ENCODE data around the gene MCRIP2. TPM values are rescaled to one million over a fixed set of nuclear protein-coding genes. Genes with fewer than 3 reads are reported as not detected.

MCRIP2 gene
- total RNA-seq, 3 donors from 2014 or later, result 76.3 to 116 (median 100) TPM

DNA sequence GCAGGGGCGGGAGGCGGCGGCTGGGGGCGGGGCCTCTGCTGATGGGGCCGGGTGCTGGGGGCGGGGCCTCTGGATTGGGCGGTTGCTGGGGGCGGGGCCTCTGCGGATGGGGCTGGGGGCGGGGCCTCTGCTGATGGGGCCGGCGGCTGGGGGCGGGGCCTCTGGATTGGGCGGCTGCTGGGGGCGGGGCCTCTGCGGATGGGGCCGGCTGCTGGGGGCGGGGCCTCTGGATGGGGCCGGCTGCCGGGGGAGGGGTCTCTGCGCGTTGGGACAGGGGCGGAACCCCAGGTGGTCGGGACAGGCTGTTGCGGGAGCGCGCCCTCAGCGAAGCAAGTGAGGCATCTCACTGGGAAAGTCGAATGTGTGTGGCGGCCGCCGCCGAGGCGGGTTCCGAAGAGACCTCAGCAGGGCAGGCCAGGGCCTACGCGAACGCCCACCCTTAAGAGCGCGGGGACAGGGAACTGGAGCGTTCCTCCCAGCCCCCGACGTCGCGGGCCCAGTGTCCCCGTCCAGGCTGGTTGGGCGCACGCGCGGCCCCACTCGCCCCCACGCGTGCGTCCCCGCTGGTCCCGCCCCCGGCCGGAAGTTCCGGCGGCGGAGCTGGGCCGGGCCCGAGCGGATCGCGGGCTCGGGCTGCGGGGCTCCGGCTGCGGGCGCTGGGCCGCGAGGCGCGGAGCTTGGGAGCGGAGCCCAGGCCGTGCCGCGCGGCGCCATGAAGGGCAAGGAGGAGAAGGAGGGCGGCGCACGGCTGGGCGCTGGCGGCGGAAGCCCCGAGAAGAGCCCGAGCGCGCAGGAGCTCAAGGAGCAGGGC, 38.4 kb downstream of the MCRIP2 start, which contains the start of gene STUB1:
STUB1 (plus strand) TSS at position 597 of the 811 bp plus-strand sequence; CDS start at position 713, 116 bp downstream.
- H3K4me3 ChIP-seq, result peak within 1 kb of the TSS; percentile 70
- TF ChIP-seq, protein P1, sequence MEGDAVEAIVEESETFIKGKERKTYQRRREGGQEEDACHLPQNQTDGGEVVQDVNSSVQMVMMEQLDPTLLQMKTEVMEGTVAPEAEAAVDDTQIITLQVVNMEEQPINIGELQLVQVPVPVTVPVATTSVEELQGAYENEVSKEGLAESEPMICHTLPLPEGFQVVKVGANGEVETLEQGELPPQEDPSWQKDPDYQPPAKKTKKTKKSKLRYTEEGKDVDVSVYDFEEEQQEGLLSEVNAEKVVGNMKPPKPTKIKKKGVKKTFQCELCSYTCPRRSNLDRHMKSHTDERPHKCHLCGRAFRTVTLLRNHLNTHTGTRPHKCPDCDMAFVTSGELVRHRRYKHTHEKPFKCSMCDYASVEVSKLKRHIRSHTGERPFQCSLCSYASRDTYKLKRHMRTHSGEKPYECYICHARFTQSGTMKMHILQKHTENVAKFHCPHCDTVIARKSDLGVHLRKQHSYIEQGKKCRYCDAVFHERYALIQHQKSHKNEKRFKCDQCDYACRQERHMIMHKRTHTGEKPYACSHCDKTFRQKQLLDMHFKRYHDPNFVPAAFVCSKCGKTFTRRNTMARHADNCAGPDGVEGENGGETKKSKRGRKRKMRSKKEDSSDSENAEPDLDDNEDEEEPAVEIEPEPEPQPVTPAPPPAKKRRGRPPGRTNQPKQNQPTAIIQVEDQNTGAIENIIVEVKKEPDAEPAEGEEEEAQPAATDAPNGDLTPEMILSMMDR (IDR thresholded peaks at IDR 0.05), result no peak
- peaks cover 67% of the 10 kb centered on the region for H3K4me1 ChIP-seq (ENCODE audit: low read depth)
- no peaks in the 10 kb centered on the region for H3K9me3 ChIP-seq
- H3K36me3 ChIP-seq (ENCODE audit: low read depth), result peaks cover 5% of the 10 kb centered on the region
- peak; percentile 87 to 93 (median 93) for DNase-seq
- intact Hi-C loops (cut with DNase I, micrococcal nuclease), result no loop called here
- ATAC-seq, result peak; percentile 73

GRCh38 chr16:680625-680945, 39.0 kb downstream of the MCRIP2 start:
- DNase-seq (no peak), ATAC-seq (no peak)
- peaks cover 68% of the 10 kb centered on the region for H3K4me1 ChIP-seq (ENCODE audit: low read depth)
- peak overlapping the region; percentile 70 for H3K4me3 ChIP-seq
- intact Hi-C loops (cut with DNase I, micrococcal nuclease), result no loop called here
- H3K36me3 ChIP-seq (ENCODE audit: low read depth), result peaks cover 5% of the 10 kb centered on the region
- H3K9me3 ChIP-seq, result no peaks in the 10 kb centered on the region
- TF ChIP-seq, protein P1 (IDR thresholded peaks at IDR 0.05), result no peak

DNA sequence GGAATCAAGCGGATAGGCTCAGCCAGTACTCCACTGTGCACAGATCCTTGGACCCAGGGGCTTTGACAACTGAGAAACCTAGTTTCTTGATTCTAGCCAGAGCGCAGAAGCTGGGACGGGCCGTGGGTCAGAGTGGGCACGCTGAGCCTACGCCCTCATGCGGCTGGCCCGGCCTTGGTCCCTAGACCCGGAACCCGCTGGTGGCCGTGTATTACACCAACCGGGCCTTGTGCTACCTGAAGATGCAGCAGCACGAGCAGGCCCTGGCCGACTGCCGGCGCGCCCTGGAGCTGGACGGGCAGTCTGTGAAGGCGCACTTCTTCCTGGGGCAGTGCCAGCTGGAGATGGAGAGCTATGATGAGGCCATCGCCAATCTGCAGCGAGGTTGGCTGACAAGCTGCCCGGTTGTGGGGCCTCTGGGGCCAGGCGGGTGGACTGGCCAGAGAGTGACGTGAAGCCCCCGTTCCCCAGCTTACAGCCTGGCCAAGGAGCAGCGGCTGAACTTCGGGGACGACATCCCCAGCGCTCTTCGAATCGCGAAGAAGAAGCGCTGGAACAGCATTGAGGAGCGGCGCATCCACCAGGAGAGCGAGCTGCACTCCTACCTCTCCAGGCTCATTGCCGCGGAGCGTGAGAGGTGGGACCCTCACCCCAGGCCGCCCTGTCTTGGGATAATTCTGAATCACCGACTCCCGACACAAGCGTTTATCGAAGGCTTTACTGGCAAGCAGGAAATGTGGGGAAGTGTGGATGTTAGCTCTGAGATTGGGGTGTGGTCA, 39.5 kb downstream of the MCRIP2 start:
- intact Hi-C loops (cut with DNase I, micrococcal nuclease), result no loop called here
- TF ChIP-seq, protein P1 (IDR thresholded peaks at IDR 0.05), result no peak
- H3K4me1 ChIP-seq (ENCODE audit: low read depth), result peaks cover 64% of the 10 kb centered on the region
- peaks cover 5% of the 10 kb centered on the region for H3K36me3 ChIP-seq (ENCODE audit: low read depth)
- H3K4me3 ChIP-seq, result peak overlapping the region; percentile 70
- no peaks in the 10 kb centered on the region for H3K9me3 ChIP-seq
- ATAC-seq, result no peak
- DNase-seq, result peak in 2 of 3 donors; percentile 58 to 71

DNA sequence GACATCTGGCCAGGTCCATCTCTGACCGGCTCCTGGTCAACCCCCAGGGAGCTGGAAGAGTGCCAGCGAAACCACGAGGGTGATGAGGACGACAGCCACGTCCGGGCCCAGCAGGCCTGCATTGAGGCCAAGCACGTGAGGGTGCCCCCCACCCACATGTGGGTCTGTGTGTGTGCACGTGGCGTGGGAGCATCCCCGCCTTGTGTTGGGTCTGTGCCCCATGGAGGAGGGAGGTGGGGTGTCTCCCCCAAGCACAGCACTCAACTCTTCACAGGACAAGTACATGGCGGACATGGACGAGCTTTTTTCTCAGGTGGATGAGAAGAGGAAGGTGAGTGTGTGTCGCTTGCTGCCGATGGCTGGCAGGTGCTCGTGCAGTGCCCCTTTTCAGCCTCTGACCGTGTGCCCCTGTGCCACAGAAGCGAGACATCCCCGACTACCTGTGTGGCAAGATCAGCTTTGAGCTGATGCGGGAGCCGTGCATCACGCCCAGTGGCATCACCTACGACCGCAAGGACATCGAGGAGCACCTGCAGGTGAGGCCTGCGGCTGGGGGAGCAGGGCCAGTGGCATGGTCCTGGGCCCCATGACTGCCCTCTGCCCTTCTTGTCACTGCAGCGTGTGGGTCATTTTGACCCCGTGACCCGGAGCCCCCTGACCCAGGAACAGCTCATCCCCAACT, 40.3 kb downstream of the MCRIP2 start:
- Histone ChIP-seq H3K9me3 (no peaks in the 10 kb centered on the region), H3K4me3 (no peak overlapping the region), H3K36me3 (ENCODE audit: low read depth) (peaks cover 5% of the 10 kb centered on the region), H3K4me1 (ENCODE audit: low read depth) (peaks cover 56% of the 10 kb centered on the region)
- ATAC-seq (no peak), DNase-seq (peak in 2 of 3 donors; percentile 42 to 63)
- intact Hi-C loops (cut with DNase I, micrococcal nuclease), result no loop called here
- TF ChIP-seq, protein P1 (IDR thresholded peaks at IDR 0.05), result no peak

GRCh38 chr16:682493-683395, 41.1 kb downstream of the MCRIP2 start:
- H3K4me3 ChIP-seq, result no peak overlapping the region
- ATAC-seq (no peak), DNase-seq (peak in 2 of 3 donors; percentile 31 to 48)
- H3K36me3 ChIP-seq (ENCODE audit: low read depth), result peaks cover 5% of the 10 kb centered on the region
- peaks cover 48% of the 10 kb centered on the region for H3K4me1 ChIP-seq (ENCODE audit: low read depth)
- TF ChIP-seq, protein P1 (IDR thresholded peaks at IDR 0.05), result no peak
- intact Hi-C loops (cut with DNase I, micrococcal nuclease), result no loop called here
- no peaks in the 10 kb centered on the region for H3K9me3 ChIP-seq
